GM18858 (cell line): ENCODE results near the gene CSNK1D.
A peak's percentile ranks its signal among the peaks of the same experiment; 100 is the strongest.

Source experiments
- ATAC-seq: cut with Tn5 transposase; IDR thresholded peaks from one replicate; pipeline ENCODE4 v1.9.1; 2021; ENCODE audit not compliant: unreplicated experiment

CSNK1D gene

DNA sequence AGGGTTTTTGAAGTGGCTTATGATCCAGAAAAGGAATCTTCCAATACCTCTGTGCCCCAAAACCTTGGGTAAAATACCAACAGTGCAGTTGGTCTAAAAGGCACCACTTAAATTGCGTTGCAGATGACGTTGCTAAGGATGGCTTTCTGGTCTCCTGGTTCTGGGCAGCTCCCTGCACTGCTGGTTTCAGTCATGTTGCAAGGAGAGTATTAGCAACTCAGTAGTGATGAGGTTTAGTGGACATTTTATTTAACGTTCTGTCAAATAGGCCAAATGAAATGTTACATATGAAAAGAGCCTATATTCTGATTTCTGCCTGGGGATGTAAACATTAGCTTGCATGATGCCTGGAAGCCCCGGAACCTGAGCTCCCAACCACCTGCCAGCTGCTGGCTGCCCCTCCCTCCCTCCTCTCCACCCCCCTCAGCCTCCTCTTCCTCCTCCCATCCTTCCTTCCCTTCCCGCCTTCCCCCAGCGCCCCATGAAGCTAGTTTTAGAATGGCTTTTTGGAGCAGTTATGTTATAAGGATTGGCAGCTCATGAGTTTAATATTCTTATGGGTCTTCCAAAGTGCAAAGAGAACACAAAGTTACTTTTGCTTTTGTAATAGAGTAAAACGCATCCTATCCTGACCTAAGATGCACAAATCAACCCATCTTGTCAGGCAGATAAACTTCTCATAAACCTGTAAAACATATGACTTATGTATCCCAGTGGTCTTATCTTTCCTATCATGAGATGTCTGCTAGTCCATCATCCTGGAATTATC lies 23.2 kb upstream of the CSNK1D start:
- no peak for ATAC-seq

GRCh38 chr17:82295472-82295814 lies 21.9 kb upstream of the CSNK1D start:
- no peak for ATAC-seq

DNA sequence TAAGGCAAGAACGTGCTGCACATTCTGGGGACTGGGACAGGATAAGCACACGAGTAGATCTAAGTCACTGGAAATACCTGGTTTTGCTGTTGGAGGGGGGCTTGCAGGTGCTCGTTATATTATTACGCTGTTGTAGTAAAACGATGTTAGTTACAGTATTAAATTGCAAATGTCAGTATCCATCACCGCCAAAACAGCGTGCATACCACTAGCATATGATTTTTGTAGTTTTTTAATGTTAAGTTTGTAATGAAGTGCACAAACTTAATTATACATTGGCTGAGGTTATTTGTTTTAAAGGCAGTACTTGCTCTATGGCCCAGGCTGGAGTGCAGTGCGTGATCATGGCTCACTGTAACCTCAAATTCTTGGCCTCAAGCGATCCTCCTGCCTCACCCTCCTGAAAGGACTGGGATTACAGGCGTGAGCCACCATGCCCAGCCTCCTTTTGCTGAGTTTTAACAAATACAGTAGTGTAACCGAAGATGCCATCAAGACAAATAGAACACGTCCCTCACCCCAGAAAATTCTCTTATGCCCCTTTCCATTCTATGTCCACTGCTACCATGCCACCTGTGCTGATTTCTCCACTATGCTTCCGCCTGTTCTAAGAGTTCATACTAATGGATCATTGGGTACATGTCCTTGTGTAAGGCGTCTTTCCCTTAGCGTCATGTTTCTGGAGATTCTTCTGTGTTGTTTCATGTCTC lies 20.7 kb upstream of the CSNK1D start:
- no peak for ATAC-seq

GRCh38 chr17:82292251-82293154 lies 19.0 kb upstream of the CSNK1D start:
- ATAC-seq = peak; percentile 85

DNA sequence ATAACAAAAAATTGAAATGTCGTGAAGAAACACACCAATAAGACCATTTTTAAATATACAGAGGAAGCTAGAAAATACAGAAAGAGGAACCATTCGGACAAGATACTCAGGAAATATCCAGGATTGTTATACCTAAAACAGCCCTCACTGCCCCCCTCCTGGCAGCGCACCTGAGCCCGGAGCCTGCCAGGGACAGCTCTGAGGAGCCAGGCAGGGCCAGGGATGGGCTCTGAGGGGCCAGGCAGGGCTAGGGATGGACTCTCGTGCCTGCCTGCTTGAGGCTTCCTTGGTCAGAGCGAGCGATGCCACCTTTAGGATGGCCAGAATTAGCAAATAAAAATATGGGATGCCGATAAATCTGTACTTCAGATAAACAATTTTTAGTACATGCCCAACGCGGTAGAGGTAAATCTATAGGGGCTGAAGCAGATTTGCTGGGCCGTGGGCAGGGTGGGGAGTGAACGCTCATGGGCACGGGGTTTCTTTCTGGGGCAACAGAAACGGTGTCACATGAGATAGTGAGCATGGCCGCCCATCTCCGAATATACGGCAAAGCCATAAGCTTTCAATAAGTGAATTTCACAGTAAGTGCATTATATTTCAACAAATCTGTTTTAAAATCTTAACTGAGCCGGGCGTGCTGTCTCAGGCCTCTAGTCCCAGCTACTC lies 18.2 kb upstream of the CSNK1D start:
- ATAC-seq = no peak

GRCh38 chr17:82287868-82288801 lies 14.6 kb upstream of the CSNK1D start:
- no peak for ATAC-seq

DNA sequence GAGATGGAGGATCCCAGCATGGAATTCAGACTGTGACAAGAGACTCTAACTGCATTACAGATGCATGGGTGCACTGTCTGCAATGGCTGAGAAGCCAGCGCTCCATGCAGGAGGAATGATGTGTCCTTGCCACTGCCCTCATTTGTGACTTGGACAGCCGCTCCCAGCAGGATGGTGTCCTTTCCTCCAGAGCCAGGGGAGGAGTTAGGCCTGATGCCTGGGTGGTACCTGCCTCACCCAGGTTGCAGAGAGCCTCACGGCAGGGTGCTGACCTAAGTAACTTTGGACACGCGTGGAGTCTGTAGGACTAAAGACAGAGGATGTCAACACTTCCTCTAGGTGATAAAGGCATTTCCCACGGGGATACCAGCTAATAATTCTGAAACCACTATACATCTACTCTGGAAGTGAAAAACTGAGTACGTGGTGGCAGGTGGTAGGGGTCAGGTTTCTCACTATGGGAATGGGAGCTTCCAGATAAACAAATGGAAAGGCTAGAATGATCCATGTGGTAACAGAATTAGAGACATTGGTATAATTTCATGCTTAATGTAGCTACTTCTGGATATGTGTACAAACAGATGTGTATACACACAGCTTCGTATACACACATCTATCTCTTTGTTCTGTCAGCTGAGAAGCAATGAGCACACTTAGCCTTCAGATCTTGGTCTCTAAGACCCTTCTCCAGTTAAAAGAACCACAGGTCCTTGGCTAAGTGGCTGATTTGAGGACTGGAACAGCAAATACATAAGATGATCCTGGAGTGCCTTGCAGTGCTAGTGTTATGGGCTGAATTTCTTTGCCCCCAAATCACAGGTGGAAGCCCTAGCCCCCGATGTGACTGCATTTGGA lies 13.7 kb upstream of the CSNK1D start:
- no peak for ATAC-seq

- ATAC-seq = no peak
Observed at GRCh38 chr17:82285141-82285540, 11.6 kb upstream of the CSNK1D start.

GRCh38 chr17:82283208-82283749 lies 9.8 kb upstream of the CSNK1D start:
- no peak for ATAC-seq

DNA sequence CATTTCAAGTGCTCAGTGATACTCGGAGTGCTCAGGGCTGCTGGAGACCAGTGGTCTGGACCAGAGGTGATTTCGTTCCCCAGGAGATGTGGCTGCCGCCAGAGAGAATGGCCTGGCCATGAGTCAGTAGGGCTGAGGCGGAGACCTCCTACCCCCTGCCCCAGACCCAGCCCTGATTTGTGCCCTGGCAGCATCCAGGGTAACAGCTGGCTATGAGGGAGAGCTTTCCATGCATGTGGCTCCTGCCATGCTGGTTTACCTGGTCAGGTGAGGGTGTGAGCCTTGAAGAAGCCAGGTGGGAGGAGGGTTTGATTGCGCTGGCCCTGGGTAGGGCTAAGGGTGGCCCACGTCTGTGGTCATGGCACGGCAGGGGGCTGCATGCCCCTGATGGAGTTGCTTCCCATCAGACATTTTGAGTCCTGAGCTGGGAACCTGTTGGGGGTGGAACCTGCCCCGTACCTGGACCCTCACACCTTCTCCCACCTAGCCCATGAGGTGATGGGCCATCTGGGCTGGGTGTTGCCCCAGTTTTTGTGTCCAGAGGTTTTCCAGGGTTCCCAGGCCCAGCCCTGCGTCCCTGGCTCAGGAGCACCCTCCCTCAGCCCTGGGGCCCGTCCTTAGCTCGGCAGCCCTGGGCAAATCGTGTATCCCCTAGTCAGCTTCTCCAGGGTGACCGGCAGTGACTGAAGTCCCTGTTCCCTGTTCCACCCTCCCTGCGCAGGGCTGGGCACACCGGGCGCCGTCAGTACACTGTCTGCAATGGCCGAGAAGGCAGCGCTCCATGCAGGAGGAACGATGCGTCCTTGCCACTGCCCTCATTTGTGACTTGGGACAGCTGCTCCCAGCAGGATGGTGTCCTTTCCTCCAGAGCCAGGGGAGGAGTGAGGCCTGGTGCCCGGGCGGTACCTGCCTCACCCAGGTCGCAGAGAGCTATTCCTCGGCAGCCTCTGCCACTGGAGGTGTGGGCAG lies 9.0 kb upstream of the CSNK1D start:
- no peak for ATAC-seq

GRCh38 chr17:82281502-82282238 lies 8.2 kb upstream of the CSNK1D start:
- no peak for ATAC-seq

DNA sequence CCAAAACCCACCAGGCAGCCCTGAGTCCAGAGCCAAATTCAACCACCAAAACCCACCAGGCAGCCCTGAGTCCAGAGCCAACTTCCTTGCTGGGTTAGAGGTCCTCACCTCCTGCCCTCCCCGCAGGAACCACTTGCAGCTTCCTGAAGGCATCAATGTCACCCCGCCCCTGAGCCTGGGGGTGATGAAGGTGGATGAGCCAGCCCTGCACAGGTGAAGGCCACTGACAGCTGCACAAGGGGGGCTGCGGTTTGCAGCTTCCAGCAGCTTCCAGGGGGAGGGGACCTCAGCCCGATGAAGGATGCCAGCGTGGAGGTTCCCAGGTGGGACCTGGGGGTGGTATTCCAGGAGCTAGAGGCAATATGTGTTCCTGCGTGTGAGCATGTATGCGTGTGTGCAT lies 7.6 kb upstream of the CSNK1D start:
- no peak for ATAC-seq

DNA sequence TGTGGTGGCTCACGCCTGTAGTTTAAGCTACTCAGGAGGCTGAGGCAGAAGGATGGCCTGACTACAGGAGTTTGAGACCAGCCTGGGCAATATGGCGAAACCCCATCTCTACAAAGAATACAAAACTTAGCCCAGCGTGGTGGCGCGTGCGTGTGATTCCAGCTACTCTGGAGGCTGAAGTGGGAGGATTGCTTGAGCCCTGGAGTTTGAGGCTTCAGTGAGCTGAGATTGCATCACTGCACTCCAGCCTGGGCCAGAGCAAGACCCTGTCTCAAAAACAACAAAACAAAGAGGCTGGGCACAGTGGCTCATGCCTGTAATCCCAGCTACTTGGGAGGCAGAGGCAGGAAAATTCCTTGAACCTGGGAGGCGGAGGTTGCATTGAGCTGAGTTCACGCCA lies 7.0 kb upstream of the CSNK1D start:
- ATAC-seq = no peak

DNA sequence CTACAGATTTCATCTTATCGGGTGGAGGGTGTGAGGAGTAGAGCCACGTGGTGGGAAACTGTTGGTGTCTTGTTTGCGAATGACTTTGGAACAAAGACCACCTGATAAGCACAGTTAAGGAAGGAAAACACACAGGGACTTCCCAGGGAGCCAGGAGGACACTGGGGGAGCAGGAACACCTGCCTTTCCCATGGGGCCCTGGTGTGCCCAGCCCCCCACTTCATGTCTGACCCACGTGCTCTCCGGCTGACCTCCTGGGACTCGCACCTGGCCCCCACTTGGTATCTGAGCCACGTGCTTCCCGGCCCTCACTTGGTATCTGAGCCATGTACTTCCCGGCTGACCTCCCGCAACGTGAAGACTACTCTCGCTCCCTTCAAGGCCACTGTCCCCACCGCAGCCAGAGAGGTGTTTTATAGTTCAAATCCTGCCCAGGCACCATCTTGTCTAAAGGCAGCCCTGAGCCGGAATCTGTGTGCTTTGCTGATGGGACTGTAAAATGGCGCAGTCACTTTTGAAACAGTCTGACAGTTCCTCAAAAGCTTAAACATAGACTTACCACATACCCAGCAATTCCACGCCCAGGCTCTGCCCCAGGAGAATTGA lies 5.4 kb upstream of the CSNK1D start:
- ATAC-seq = no peak

DNA sequence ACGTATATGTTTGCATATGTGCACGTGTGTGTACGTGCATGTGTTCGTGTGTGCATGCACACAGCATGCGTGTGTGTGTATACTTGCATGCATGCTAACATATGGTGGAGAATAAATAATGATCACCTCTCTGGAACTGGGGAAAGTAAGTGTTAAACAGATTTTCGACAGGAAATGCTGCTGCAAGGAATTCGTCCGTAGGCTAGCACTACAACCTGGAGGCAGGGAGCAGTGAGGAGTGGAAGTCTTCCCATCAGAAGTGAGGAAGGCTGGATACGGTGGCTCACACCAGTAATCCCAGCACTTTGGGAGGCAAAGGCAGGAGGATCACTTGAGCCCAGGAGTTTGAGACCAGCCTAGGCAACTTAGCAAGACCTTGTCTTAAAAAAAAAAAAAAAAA lies 4.8 kb upstream of the CSNK1D start:
- no peak for ATAC-seq

DNA sequence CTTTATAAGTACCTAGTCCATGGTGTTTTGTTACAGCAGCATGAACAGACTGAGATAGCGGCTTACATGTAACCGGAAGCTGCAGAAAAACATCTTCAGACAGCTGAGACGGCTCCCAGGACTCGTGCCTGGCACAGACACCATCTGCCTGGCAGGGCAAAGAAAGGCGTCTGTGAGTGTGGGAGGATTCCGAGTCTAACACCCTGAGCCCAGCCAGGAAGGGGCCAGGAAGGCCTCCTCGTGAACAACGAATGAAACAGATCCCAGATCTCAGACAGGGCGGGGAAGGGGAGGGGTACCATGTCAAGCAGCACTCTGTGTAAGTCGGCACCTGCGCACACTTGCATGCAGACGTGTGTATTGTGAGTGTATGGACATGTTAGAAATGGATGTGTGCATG lies 4.4 kb upstream of the CSNK1D start:
- ATAC-seq = no peak

GRCh38 chr17:82276938-82277337 lies 3.4 kb upstream of the CSNK1D start:
- no peak for ATAC-seq
